Effector memory CD8-positive, alpha-beta T cell (primary cell): ENCODE results near the gene SYP.
"Not testable (repeated sequence)": the region's sequence is repeated elsewhere in the genome, so short reads cannot be mapped to it uniquely, and the experiment has no call there.

Source experiments
- ATAC-seq: fragments of 150-1000 bp; cut with Tn5 transposase; replicated peaks from 2 replicates; pipeline ENCODE4 v1.10.0; 2021; ENCODE audit warnings: mild to moderate bottlenecking, moderate library complexity
- DNase-seq, 3 experiments: peaks; one replicate each; pipeline ENCODE4 v3.0.0; 2021
- H3K27ac Mint-ChIP-seq, 2 donors: one replicate each; pipeline ENCODE4 v1.8.0; 2022; ENCODE audit warnings: mild to moderate bottlenecking in 2 of 2, mixed read lengths in 2 of 2, moderate library complexity in 2 of 2
- H3K27me3 Mint-ChIP-seq, 2 donors: one replicate each; pipeline ENCODE4 v1.8.0; 2022; ENCODE audit warnings: mixed read lengths in 2 of 2
- H3K36me3 Mint-ChIP-seq: one replicate; pipeline ENCODE4 v1.8.0; 2022; ENCODE audit warnings: mild to moderate bottlenecking, moderate library complexity, mixed read lengths; ENCODE audit not compliant: insufficient read depth
- H3K4me1 Mint-ChIP-seq, 2 donors: one replicate each; pipeline ENCODE4 v1.8.0; 2022; ENCODE audit warnings: low read depth in 2 of 2, mixed read lengths in 2 of 2
- H3K4me3 Mint-ChIP-seq, 2 donors: one replicate each; pipeline ENCODE4 v1.8.0; 2022; ENCODE audit warnings: mild to moderate bottlenecking in 2 of 2, mixed read lengths in 2 of 2, moderate library complexity in 2 of 2
- H3K9me3 Mint-ChIP-seq, 2 donors: one replicate each; pipeline ENCODE4 v1.8.0; 2022; ENCODE audit warnings: mixed read lengths in 2 of 2

SYP gene

GRCh38 chrX:49164589-49165360, 35.2 kb downstream of the SYP start:
- Mint-ChIP-seq H3K27me3 (no peaks in the 10 kb centered on the region), H3K27ac (peak overlapping the region in 1 of 2 donors; percentile 85), H3K9me3 (no peaks in the 10 kb centered on the region), H3K4me1 (peaks cover 17 to 25% of the 10 kb centered on the region in 2 donors), H3K4me3 (peak overlapping the region; percentile 85 to 91), H3K36me3 (peaks cover 21% of the 10 kb centered on the region)
- ATAC-seq, result no peak
- no peak for DNase-seq

- peaks cover 17 to 25% of the 10 kb centered on the region in 2 donors for H3K4me1 Mint-ChIP-seq
These were observed 36.2 kb downstream of the SYP start for GRCh38 chrX:49163555-49164419.

GRCh38 chrX:49162620-49163019, 37.4 kb downstream of the SYP start, which contains the start of gene MAGIX:
MAGIX (plus strand) TSS chrX:49162758; CDS start chrX:49162890, 132 bp downstream.
- ATAC-seq, result no peak
- Mint-ChIP-seq H3K4me1 (peaks cover 14 to 22% of the 10 kb centered on the region in 2 donors), H3K36me3 (peaks cover 21% of the 10 kb centered on the region), H3K27ac (peak within 1 kb of the TSS; percentile 85 to 97), H3K9me3 (no peaks in the 10 kb centered on the region), H3K27me3 (no peaks in the 10 kb centered on the region), H3K4me3 (peak within 1 kb of the TSS; percentile 71 to 85)
- DNase-seq, result no peak

More at GRCh38 chrX:49163555-49164419, 36.2 kb downstream of the SYP start:
- Mint-ChIP-seq H3K4me3 (peak overlapping the region; percentile 71 to 85), H3K27me3 (no peaks in the 10 kb centered on the region), H3K27ac (peak overlapping the region; percentile 85 to 97), H3K36me3 (peaks cover 21% of the 10 kb centered on the region), H3K9me3 (no peaks in the 10 kb centered on the region)
- ATAC-seq, result peak; percentile 44
- peak; percentile 70 to 76 (median 70) for DNase-seq

- H3K4me1 Mint-ChIP-seq, result peaks cover 9 to 13% of the 10 kb centered on the region in 2 donors
- no peaks in the 10 kb centered on the region for H3K27me3 Mint-ChIP-seq
- ATAC-seq (no peak), DNase-seq (no peak)
- no peak overlapping the region for H3K4me3 Mint-ChIP-seq
- H3K36me3 Mint-ChIP-seq, result peaks cover 12% of the 10 kb centered on the region
- H3K27ac Mint-ChIP-seq, result no peak overlapping the region
- H3K9me3 Mint-ChIP-seq, result no peaks in the 10 kb centered on the region
These were observed 38.4 kb downstream of the SYP start for GRCh38 chrX:49161632-49162031.

GRCh38 chrX:49160908-49161307, 39.1 kb downstream of the SYP start:
- DNase-seq (no peak), ATAC-seq (no peak)
- no peaks in the 10 kb centered on the region for H3K27me3 Mint-ChIP-seq
- no peak overlapping the region for H3K4me3 Mint-ChIP-seq
- H3K9me3 Mint-ChIP-seq, result no peaks in the 10 kb centered on the region
- H3K27ac Mint-ChIP-seq, result no peak overlapping the region
- peaks cover 12 to 15% of the 10 kb centered on the region in 2 donors for H3K4me1 Mint-ChIP-seq
- peaks cover 10% of the 10 kb centered on the region for H3K36me3 Mint-ChIP-seq

GRCh38 chrX:49157194-49157593, 42.8 kb downstream of the SYP start:
- no peaks in the 10 kb centered on the region for H3K27me3 Mint-ChIP-seq
- no peaks in the 10 kb centered on the region for H3K36me3 Mint-ChIP-seq
- H3K27ac Mint-ChIP-seq, result no peak overlapping the region
- no peak for ATAC-seq
- peak overlapping the region; percentile 4 to 41 for H3K4me3 Mint-ChIP-seq
- H3K9me3 Mint-ChIP-seq, result no peaks in the 10 kb centered on the region
- no peak for DNase-seq
- H3K4me1 Mint-ChIP-seq, result peaks cover 12 to 18% of the 10 kb centered on the region in 2 donors

- no peaks in the 10 kb centered on the region for H3K9me3 Mint-ChIP-seq
- H3K4me1 Mint-ChIP-seq, result peaks cover 12 to 18% of the 10 kb centered on the region in 2 donors
These were observed 43.8 kb downstream of the SYP start for GRCh38 chrX:49155900-49156837.

GRCh38 chrX:49155243-49155899, 44.6 kb downstream of the SYP start:
- peak overlapping the region; percentile 94 to 95 for H3K4me3 Mint-ChIP-seq
- no peaks in the 10 kb centered on the region for H3K27me3 Mint-ChIP-seq
- H3K9me3 Mint-ChIP-seq, result no peaks in the 10 kb centered on the region
- peak overlapping the region; percentile 93 to 96 for H3K27ac Mint-ChIP-seq
- ATAC-seq (no peak), DNase-seq (no peak)
- H3K4me1 Mint-ChIP-seq, result peaks cover 12 to 18% of the 10 kb centered on the region in 2 donors
- no peaks in the 10 kb centered on the region for H3K36me3 Mint-ChIP-seq

More at GRCh38 chrX:49155900-49156837, 43.8 kb downstream of the SYP start:
- Mint-ChIP-seq H3K27ac (peak overlapping the region; percentile 93 to 96), H3K36me3 (no peaks in the 10 kb centered on the region), H3K27me3 (no peaks in the 10 kb centered on the region), H3K4me3 (peak overlapping the region; percentile 94 to 95)
- ATAC-seq, result peak; percentile 96
- peak; percentile 79 to 83 (median 82) for DNase-seq

- no peak for ATAC-seq
- Mint-ChIP-seq H3K27me3 (no peaks in the 10 kb centered on the region), H3K36me3 (no peaks in the 10 kb centered on the region), H3K4me3 (no peak overlapping the region), H3K9me3 (no peaks in the 10 kb centered on the region), H3K4me1 (peaks cover 12 to 18% of the 10 kb centered on the region in 2 donors), H3K27ac (no peak overlapping the region)
- DNase-seq, result no peak
These were observed 46.5 kb downstream of the SYP start for GRCh38 chrX:49153467-49153866.

GRCh38 chrX:49149291-49149690, 50.7 kb downstream of the SYP start:
- not testable (repeated sequence) for H3K27ac Mint-ChIP-seq, H3K36me3 Mint-ChIP-seq, H3K9me3 Mint-ChIP-seq, H3K27me3 Mint-ChIP-seq, DNase-seq, ATAC-seq, H3K4me3 Mint-ChIP-seq, H3K4me1 Mint-ChIP-seq

- H3K4me1 Mint-ChIP-seq, H3K27ac Mint-ChIP-seq, DNase-seq, H3K4me3 Mint-ChIP-seq, H3K9me3 Mint-ChIP-seq, ATAC-seq, H3K36me3 Mint-ChIP-seq, H3K27me3 Mint-ChIP-seq: not testable (repeated sequence)
These were observed 51.4 kb downstream of the SYP start for GRCh38 chrX:49148390-49149100.

GRCh38 chrX:49147936-49148335, 52.1 kb downstream of the SYP start:
- Mint-ChIP-seq H3K4me1 (no peaks in the 10 kb centered on the region), H3K27me3 (no peaks in the 10 kb centered on the region)

More at GRCh38 chrX:49147936-49148335, 52.1 kb downstream of the SYP start:
- H3K9me3 Mint-ChIP-seq, result no peaks in the 10 kb centered on the region
- H3K36me3 Mint-ChIP-seq, result no peaks in the 10 kb centered on the region
- no peak overlapping the region for H3K27ac Mint-ChIP-seq
- no peak overlapping the region for H3K4me3 Mint-ChIP-seq
- DNase-seq (no peak), ATAC-seq (no peak)
